Activated CD4-positive, CD25-positive, alpha-beta regulatory T cell treated with anti-CD3 and anti-CD28 coated beads, Interleukin-2, amount 50 U/mL, for 16 hours (primary cell): ENCODE measurements around the gene RPL26.

ENCODE experiments used
- DNase-seq: peaks from one replicate; pipeline ENCODE4 v3.0.0-alpha.2; 2020; ENCODE audit warnings: low read depth, low spot score

The RPL26 gene

DNA sequence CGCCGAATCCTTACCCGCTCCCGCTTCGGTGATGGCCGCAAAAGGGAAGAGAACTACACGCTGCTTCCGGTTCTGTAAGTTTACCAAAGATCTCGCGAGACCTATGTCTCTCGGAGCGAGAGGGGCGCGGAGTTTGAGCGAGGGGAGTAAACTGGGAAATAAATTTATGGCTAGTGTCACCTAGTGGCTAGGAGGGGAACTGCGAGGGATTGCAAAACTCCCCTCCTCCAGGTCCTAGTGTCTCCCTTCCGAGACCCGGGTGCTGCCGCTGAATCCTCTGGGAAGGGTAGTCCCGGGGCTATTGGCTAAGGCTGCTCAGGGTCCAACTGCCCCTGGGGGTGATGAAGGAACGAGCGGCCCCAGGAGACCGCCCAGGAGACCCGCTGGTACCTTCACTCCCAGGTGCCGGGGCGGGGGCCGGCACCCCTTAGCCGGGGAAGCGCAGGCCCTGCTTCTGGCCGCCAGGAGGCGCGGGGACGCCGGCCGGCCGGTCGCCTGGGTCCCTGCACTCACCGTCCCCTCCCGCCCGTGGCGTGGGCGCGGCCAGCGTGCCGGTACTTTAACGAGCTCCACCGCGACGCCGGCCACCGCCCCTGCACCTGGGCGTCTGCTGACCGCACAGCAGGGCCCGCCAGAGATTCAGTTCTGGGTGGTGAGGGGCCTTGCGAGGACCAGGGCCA lies at the start of gene RPL26:
RPL26 (minus strand) TSS at position 51 of the 680 bp plus-strand sequence. CDS start 883 bp downstream, outside the sequence.
- peak; percentile 92 for DNase-seq

DNA sequence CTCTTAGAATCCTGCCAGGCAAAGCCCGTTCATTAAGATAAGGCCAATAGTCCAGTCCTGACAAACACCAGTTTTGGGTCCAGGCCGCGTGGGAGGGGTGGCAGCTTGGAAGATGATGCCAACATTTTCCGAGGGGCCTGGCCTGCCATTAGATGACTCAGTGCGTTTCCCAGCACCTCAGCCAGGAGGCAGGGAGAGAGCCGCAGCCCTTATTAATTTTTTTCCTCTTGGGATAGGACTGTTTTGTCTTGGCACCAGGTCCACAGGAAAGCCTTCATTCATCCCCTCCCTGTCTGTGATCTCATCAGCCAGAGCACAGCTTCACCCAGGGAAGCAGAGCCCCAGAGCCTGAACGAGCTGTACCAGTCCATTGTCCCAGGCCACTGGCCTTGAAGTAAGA lies 48.0 kb upstream of the RPL26 start:
- DNase-seq: no peak

DNA sequence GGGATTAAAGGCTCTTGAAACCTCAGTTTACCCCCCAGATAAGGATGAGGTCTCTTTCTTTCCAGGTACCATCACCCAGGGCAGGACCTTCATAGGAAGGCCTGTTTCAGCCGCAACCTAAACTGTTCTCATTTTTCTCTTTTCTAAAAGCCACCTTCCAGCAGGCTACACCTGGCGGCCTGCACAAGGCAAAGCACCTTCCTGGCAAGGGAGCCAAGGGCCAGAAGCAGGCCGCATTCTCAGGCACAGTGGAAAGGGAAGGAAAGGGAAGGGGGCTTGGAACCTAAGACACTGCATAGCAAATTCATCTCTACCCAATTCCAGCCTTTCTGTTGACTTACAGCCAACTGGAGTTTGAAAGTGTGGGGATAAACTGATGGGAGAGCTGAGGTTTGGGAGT lies 43.8 kb upstream of the RPL26 start:
- no peak for DNase-seq

DNA sequence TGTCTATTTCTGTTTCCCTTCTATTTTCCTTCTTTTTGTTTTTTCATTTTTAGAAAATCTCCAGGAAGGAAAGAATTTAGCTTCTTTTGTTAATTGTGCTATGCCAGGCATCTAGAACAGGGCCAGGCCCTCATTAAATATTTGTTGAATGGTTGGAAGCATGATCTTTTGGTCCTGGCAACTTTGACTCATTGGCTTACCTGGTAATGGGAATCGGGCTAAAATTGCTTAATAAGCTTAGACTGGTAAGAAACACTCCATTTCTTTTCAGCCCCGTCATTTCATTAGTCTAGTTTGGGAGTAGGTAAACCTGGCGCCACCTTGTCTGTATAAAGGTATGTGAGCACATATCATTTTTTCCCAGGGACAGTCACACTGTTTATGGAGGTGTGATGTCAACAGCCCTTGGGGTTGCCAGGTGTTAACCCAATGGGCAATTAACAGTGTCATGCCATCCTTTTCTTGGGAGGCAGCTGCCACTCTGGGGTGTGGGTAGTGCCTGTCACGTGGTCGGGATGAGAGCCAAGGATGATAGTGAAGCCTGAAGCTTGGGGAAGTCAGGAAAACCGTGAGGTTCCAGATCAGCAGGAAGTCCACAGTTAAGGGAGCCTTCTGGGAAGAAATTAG lies 43.2 kb upstream of the RPL26 start:
- DNase-seq: no peak

DNA sequence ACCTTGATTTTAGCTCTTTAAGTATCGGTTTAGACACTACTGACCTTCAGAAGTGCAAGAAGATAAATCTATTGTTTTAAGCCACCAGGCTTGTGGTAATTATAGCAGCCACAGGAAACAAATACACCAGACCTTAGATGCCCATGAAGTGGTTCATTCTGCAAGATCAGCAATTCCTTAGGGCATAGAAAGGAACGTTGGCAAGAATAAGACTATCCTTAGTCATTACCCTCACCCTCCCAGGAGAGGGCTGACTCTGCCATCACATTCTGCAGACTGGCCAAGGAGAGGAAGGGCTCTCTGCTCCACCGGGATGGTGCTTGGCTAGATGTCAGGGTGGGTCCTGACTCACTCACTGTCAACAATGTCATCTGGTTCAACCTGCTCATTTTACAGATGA lies 38.6 kb upstream of the RPL26 start:
- DNase-seq: no peak

DNA sequence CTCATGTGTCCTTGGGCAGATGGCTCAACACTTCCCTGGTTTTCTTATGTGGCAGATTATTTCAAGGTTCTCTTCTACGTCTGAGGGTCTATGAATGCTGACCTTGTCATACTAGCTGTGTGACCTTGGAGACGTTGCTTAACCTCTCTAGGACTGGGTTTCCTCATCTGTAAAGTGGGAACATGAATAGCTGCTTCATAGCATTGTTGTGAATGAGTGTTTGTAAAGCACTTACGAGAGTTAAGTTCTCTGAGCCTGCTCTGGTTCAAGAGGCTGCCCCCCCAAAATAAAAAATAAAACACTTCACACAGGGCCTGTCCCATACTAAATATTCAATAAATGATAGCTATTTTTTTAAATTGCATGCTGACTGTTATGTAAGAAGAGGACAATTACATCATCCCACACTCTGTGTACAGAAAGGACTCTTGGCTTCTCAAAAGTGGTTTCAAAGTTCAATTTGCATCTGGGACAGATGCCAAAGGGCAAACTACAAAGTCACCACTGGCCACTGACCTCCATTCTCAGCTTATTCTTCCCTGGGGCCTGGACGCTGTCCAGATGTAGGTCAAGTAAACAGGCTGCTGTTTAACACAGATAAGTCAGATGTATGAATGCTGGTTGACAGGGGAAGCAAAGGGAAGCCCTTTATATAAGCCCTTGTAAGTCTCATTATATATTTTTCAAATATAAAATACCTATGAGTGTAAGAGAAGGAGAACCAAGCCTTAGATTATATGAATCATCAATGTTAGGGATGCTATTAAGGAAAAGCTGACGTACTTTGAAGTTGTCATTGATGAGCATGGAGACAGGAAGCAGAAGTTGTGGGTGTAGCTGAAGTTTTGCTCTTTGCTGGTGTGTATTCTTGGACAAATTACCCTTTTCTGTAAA lies 37.3 kb upstream of the RPL26 start:
- DNase-seq: no peak

DNA sequence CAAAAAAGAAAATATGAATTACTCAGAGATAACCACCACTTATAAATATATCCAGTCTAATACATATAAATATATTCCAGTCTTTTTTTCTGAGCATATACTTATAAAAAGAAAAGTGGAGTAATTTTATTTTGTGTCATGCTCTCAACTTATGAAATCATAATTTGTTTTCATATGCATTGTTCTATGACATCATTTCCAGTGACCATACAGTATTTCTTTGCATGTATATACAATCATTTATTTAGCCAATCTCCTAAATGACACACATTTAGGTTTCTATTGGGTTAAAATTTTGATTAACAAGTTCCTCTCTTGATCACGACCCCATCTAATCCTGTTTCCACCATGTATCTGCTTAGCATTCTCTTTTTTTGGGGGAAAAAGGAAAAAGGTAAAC lies 36.3 kb upstream of the RPL26 start:
- DNase-seq: no peak

DNA sequence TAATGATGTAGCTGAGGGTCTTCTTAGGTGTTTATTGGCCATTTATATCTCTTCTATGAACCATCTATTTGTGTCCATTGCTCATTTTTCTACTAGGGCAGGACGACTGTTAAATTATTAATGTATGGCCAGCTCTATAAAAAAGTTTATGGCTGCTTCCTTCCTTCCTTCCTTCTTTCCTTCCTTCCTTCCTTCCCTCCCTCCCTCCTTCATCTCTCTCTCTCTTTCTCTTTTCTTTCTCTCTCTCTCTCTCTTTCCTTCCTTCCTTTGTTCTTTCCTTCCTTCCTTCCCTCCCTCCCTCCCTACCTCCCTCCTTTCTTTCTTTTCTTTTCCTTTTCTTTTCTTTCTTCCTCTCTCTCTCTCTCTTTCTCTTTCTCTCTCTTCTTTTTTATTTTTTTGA lies 35.5 kb upstream of the RPL26 start:
- DNase-seq: no peak

DNA sequence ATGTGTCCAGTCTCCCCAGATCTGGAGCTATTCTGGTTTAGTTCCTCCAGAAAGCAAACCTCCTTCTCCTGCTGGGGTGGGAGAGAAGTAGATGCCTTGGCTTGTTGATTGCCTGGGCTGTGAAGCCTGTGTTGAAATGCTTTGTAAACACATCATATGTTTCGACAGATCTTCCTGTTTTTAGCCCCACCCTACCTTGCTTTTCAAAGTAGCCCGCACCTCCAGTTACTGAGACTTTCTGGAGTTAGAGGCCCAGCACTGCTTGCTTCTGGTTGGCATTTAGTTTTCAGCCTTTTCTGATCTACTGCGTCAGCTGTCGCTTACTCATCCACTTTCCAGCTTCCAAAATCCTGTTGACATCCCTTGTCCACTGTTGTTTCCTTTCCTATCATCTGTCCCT lies 34.8 kb upstream of the RPL26 start:
- DNase-seq: no peak

DNA sequence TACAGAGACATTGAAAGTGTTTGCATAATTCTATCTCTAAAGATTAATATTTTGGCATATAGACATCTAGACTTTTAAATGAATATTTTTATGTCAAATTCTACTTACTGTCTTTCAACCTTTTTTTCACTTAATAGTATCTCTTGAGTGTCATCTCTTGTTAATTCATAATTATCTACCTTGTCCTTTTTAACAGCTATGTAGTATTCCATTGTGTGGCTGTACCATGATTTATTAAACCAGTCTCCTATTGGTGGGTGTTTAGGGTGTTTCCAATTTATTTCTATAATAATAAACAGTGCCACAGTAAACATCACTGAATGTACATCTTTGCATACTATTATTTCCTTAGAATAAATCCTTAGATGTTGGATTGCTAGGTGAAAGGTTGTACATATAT lies 30.9 kb upstream of the RPL26 start:
- DNase-seq: no peak

DNA sequence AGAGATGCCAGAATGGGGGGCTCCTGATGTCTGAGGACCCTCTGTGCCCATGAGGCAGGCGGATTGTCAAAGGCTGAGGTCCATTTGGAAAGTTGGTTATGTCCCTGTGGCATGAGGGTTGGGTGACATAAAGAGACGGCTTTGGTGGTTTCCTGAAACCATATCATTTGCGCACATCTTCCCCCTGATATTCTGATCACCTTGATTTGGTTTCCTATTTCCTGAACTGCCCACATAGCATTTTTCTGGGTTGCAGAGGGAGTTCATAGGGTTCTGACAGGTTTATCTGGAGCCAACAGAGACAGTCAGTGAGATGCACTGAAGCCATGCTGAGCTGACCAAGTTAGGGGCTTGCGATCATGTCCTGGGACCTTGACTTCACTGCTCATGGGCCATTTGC lies 30.3 kb upstream of the RPL26 start:
- DNase-seq: no peak

DNA sequence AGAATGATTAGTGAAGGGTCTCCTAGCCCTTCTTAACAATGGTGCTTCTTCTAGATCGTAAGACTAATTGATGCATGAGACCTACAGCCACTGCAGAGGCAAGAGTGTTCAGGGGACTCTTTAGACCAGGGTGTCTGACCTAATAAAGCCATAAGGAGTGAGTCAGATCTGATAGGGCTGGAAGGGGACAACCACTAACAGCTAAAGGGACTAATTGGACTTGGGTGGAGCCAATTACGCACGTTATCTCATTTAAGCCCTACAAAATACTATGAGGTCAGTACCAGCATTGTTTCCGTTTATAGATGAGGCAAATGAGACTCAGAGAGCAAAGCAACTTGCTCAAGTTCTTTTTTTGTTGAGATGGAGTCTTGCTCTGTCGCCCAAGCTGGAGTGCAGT lies 29.1 kb upstream of the RPL26 start:
- no peak for DNase-seq

DNA sequence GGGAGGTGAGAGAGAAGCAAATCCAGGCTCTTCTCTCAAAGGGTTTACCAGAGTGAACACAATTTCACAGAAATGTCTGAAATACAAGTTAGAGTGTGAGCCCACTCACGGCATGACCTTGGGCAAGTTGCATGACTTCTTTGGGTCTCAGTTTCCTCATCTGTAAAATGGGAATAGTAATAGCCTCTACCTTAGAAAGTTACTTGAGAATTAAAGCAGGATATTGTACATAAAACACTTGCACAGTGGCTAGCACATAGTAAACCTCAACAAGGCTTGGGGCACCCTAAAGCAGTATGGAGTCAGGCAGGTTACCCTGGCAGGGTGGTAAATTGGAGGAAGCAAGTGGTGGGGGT lies 27.9 kb upstream of the RPL26 start:
- no peak for DNase-seq

DNA sequence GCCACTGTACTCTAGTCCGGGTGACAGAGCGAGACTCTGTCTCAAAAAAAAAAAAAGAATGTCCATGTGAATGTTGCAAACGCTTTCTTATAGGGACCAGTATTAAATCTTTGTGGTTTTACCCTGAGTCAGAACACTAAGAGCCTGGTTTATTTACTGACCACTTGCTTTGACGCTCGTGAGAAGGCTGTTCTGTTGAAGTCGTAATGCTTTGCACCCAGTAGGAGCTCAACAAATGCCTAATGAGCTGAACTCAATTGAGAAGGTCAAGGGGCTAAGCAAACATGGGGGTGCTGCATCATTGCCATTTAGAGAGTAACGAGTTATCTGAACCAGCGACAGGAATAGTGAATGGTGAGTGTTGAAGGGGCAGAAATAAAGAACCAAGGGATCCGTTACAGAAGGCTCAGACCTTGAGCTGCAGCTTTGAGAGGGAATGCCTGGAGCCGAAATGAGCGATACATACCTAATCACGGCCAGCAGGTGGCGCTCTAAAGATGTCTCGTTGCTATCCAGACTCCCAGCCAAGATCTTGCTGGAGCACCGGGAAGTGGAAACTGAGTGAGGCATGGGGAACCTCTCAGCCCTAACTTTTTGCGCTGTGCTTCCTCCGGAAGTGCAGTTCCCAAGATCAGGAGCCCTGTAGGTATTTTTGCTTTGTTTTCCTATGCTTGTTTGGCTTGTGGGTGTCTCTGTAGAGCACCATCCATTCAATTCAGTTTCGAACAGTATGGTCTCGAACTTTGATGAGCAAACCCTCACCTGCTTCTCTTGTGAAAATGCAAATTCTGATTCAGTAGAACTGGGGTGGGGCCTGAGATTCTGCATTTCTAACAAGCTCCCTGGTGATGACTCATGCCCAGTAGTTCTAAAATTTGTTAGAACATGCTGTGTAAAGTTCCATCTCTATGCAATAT lies 27.2 kb upstream of the RPL26 start:
- peak; percentile 62 for DNase-seq

DNA sequence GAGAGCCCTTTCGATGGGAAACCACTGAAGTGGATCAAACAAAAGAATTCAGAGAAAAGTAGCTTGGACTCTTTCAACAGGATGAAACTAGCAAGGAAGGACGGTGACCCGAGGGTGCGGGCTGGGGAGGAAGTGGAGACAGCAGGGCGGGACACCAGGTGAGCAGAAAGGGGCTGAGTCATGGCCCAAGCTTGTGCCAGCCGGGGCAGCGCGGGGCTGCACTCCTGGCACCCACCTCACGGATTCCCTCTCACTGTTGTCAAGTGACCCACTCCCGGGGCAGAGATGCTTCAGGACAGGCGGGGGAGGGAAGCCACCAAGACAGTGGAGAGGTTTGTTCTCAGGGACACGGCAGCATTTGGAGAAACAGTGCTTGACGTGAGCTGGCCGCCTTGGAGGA lies 25.4 kb upstream of the RPL26 start:
- no peak for DNase-seq

DNA sequence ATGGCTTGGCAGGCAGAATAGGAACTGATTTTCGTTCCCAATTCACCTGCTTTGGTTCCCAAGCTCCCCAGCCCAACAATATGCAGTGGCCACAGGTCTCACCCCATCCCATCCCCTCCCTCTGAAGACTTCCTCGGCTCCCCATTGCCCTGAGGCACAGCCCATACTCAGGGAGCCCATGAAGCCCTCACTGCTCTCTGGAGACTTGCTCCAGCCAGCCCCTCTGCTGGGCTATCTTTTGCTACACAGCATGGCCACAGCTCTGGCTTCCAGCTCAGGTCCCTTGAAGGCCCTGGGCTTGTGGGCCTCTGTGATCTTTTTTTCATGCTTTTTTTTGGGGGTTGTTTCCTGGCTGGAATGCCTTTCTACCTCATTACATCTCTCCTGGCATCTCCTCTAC lies 23.2 kb upstream of the RPL26 start:
- DNase-seq: no peak

DNA sequence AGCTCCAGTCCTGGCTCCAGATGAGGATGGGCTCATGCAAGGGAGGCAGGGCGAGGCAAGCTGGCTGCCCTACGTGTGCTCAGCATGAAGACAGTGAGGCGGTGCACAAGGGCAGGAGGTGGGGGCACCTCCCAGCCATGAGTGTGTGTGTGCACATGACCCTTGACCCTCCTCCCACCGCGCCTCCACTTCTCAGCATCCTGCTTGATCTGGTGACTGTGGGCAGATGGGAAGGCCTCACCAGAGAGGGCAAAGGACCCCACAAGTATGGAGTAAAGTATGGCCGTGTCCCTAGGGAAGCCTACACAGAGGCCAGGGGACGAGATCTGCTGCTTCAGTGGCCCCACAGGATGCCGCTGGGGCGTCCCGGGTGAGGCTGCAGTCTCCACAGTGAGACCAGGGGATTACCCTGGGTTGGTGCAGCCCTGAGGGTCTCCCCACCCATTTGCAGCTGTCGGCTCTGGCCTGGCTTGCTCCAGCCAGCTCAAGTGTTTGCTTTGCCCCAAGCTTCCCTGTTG lies 22.6 kb upstream of the RPL26 start:
- DNase-seq: no peak

DNA sequence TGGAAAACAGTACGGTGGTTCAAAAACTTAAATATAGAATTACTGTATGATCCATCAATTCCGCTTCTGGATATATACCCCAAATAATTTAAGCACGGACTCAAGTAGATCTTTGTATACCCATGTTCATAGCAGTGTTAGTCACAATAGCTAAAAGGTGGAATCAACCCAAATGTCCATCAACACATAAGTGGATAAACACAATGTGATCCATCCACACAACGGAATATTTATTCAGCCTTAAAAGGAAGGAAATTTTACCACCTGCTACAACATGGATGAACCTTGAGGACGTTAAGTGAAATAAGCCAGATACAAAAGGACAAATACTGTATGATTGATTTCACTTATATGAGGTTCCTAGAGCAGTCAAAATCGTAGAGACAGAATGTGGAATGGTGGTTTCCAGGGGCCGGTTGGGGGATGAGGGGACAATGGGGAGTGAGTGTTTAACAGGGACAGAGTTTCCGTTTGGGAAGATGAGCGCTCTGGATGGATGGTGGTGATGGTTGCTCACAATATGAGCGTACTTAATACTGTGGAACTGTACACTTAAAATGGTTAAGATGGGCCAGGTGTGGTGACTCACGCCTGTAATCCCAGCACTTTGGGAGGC lies 20.0 kb upstream of the RPL26 start:
- DNase-seq: no peak

DNA sequence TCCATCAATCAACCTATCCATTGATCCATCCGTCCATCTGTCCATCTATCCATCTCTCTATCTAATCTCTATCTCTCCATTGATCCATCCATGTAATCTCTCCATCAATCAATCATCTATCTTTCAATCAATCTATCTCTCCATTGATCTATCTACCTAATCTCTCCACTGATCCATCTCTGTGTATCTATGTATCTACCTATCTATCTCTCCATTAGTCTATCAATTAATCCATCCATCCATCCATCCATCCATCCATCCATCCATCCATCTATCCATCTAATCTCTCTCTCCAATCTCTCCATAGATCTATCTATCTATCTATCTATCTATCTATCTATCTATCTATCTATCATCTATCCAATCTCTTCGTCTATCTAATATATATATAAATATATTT lies 18.1 kb upstream of the RPL26 start:
- no peak for DNase-seq

DNA sequence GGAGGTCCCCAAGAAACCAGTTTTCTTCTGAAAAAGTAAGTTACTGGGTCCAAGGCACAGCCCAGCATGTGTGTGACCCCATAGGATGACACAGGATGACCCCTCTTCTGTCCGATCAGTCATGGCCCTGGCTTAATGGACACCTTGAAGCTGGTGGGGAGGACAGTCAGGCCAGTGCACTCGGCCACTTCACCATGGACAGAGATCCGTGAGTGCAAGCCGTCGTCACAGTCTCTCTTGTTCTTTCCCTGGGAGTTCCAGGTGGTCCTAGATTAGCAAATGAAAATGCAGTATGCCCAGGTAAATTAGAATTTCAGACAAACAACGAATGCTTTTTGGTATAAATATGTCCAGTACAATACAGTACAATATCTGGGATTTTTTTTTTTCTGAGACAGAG lies 16.0 kb upstream of the RPL26 start:
- DNase-seq: no peak

DNA sequence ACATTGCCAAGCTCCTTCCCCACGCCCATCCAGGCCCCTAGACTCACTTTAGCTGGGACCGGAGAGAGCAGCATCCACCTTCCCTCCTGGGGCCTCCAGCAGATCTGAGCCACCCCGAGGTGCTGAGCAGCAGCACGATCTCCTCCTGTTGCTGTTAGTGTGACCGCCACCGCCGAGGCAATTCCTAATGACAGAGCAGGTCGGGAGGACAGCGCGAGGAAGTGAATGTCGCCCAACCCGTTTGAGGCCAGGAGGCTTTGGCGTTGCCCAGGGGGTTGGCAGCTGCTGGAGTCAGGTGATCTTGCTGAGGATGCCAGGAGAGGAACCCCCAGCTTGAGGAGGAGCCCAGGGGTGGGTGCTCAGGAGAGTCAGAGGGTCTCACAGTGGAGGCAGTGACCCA lies 14.6 kb upstream of the RPL26 start, which contains the start of gene RNF222:
RNF222 (minus strand) TSS at position 192 of the 400 bp plus-strand sequence. CDS start 4,366 bp downstream, outside the sequence.
- no peak for DNase-seq
